CD8-positive, alpha-beta memory T cell (primary cell): ENCODE measurements around the gene SPAG7. TPM values are rescaled to one million over a fixed set of nuclear protein-coding genes. Genes with fewer than 3 reads are reported as not detected.
A peak's percentile ranks its signal among the peaks of the same experiment; 100 is the strongest.
"Not testable (repeated sequence)": the region's sequence is repeated elsewhere in the genome, so short reads cannot be mapped to it uniquely, and the experiment has no call there.

Experiments
- CTCF ChIA-PET: fragments of 350-600 bp; sonication (Branson Sonifier 250); formaldehyde crosslinking; loops from one replicate; lab custom pipeline; 2021; ENCODE audit warnings: antibody characterized with exemption; lab: Charles Lee
- POLR2A ChIA-PET: fragments of 350-600 bp; sonication (Branson Sonifier 250); formaldehyde crosslinking; loops from one replicate; lab custom pipeline; 2021; ENCODE audit warnings: antibody characterized with exemption; lab: Charles Lee
- DNase-seq, 5 donors: peaks; one replicate each; pipeline versions ENCODE4 v3.0.0 to v3.0.0-alpha.2; 2020 to 2022; ENCODE audit warnings: mixed read lengths in 1 of 5
- H3K27ac ChIP-seq: one replicate; pipeline ENCODE4 v1.7.0; 2013; ENCODE audit warnings: low read depth, mild to moderate bottlenecking, low read length, moderate library complexity
- H3K27me3 ChIP-seq: 2 replicates; pipeline ENCODE4 v1.7.0; 2013; ENCODE audit warnings: low read length, mild to moderate bottlenecking; ENCODE audit not compliant: insufficient read depth, poor library complexity, severe bottlenecking
- H3K36me3 ChIP-seq: 2 replicates; pipeline ENCODE4 v1.7.0; 2013; ENCODE audit warnings: mild to moderate bottlenecking, low read length, moderate library complexity; ENCODE audit not compliant: insufficient read depth
- H3K4me1 ChIP-seq: 2 replicates; pipeline ENCODE4 v1.7.0; 2013; ENCODE audit warnings: mild to moderate bottlenecking, low read length, moderate library complexity; ENCODE audit not compliant: insufficient read depth
- H3K4me3 ChIP-seq: 2 replicates; pipeline ENCODE4 v1.7.0; 2013; ENCODE audit warnings: mild to moderate bottlenecking, low read length
- H3K9me3 ChIP-seq: 2 replicates; pipeline ENCODE4 v1.7.0; 2013; ENCODE audit warnings: mild to moderate bottlenecking, low read length
- H3K27ac Mint-ChIP-seq, 8 donors: one replicate each; pipeline ENCODE4 v1.8.0; 2020 to 2021; ENCODE audit warnings: mixed read lengths in 8 of 8, mild to moderate bottlenecking in 6 of 8, inconsistent platforms in 3 of 8, moderate library complexity in 3 of 8
- H3K27me3 Mint-ChIP-seq, 2 donors: one replicate each; pipeline ENCODE4 v1.8.0; 2020 to 2021; ENCODE audit warnings: mixed read lengths in 2 of 2, mild to moderate bottlenecking in 1 of 2, moderate library complexity in 1 of 2
- H3K36me3 Mint-ChIP-seq, 3 donors: one replicate each; pipeline ENCODE4 v1.8.0; 2020 to 2021; ENCODE audit warnings: mixed read lengths in 3 of 3, inconsistent platforms in 1 of 3, mild to moderate bottlenecking in 1 of 3
- H3K4me1 Mint-ChIP-seq, 3 donors: one replicate each; pipeline ENCODE4 v1.8.0; 2020 to 2021; ENCODE audit warnings: mixed read lengths in 3 of 3, inconsistent platforms in 1 of 3, mild to moderate bottlenecking in 1 of 3
- H3K4me3 Mint-ChIP-seq, 7 donors: one replicate each; pipeline ENCODE4 v1.8.0; 2020 to 2021; ENCODE audit warnings: mixed read lengths in 7 of 7, mild to moderate bottlenecking in 6 of 7, moderate library complexity in 4 of 7, inconsistent platforms in 2 of 7
- H3K9me3 Mint-ChIP-seq, 5 donors: one replicate each; pipeline ENCODE4 v1.8.0; 2020 to 2022; ENCODE audit warnings: mixed read lengths in 5 of 5, mild to moderate bottlenecking in 3 of 5, moderate library complexity in 2 of 5, inconsistent platforms in 1 of 5
- polyA plus RNA-seq: library from polyadenylated mRNA; unstranded; fragments of 300-500 nt; fragmentation: Illumina TruSeq; gene quantifications from one replicate; pipeline ENCODE4 v1.2.3, GENCODE V29; 2021
- total RNA-seq, 2 experiments: library from RNA; stranded (reverse); gene quantifications; one replicate each; pipeline ENCODE4 v1.2.3, GENCODE V29; 2021

SPAG7 gene
- total and polyA plus RNA-seq, 3 experiments from 2014 or later, result 63.4 to 112 (median 64.2) TPM

DNA sequence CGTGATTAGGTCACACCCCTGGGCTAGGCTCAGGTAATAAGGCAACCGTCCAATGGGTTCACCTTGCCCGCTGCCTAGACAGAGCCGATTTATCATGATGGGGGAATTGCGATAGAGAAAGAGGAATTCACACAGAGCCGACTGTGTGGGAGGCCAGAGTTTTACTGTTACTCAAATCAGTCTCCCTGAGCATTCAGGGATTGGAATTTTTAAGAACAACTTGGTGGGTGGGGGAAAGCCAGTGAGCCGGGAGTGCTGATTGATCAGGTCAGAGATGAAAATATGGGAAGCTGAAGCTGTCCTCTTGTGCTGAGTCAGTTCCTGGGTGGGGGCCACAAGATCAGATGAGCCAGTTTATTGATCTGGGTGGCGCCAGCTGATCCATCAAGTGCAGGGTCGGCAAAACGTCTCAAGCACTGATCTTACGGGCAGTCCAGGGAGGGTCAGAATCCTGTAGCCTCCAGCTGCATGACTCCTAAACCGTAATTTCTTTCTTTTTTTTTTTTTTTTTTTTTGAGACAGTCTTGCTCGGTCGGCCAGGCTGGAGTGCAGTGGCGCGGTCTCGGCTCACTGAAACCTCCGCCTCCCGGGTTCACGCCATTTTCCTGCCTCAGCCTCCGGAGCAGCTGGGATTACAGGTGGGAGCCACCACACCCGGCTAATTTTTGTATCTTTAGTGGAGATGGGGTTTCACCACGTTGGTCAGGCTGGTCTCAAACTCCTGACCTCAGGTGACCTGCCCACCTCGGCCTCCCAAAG lies 40.9 kb downstream of the SPAG7 start:
- H3K36me3 ChIP-seq, H3K27me3 ChIP-seq, H3K4me3 ChIP-seq, H3K27me3 Mint-ChIP-seq, DNase-seq, H3K4me1 Mint-ChIP-seq, H3K4me3 Mint-ChIP-seq, H3K27ac ChIP-seq, POLR2A ChIA-PET, H3K9me3 ChIP-seq, H3K4me1 ChIP-seq, H3K9me3 Mint-ChIP-seq: not testable (repeated sequence)
- CTCF ChIA-PET, result interaction anchor here (1.0 kb wide), 1 partner anchor 18 kb away, joined by 4 read pairs; no protein-coding TSS in a partner anchor
- Mint-ChIP-seq H3K27ac (peak overlapping the region in 2 of 8 donors; percentile 21 to 72), H3K36me3 (peaks cover 0 to 16% (median 0%) of the 10 kb centered on the region in 3 donors)

DNA sequence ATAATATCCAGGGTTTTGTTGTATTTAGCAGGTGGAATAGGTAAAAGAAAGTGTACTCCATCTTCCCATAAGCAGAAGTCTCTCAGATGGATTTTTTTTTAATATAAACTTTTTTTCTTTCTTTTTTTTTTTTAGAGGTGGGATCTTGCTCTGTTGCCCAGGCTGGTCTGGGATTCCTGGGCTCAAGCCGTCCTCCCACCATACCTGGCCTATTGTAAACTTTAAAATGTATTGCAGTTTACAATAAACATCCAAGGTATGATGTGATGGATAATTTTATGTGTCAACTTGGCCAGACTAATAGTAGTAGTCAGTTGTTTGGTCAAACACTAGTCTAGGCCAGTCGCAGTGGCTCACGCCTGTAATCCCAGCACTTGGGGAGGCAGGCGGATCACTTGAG lies 46.3 kb downstream of the SPAG7 start:
- Histone ChIP-seq H3K4me1 (no peaks in the 10 kb centered on the region), H3K36me3 (no peaks in the 10 kb centered on the region), H3K9me3 (no peaks in the 10 kb centered on the region), H3K27ac (no peak overlapping the region), H3K4me3 (no peak overlapping the region), H3K27me3 (no peaks in the 10 kb centered on the region)
- no peak overlapping the region for H3K27ac Mint-ChIP-seq
- peaks cover 0 to 1% (median 0%) of the 10 kb centered on the region in 3 donors for H3K4me1 Mint-ChIP-seq
- H3K36me3 Mint-ChIP-seq, result no peaks in the 10 kb centered on the region
- POLR2A ChIA-PET, result no interaction called here
- no peaks in the 10 kb centered on the region for H3K27me3 Mint-ChIP-seq
- DNase-seq, result no peak
- no peak overlapping the region for H3K4me3 Mint-ChIP-seq
- CTCF ChIA-PET, result interaction anchor here (1.0 kb wide), 1 partner anchor 12 kb away, joined by 3 read pairs; no protein-coding TSS in a partner anchor
- H3K9me3 Mint-ChIP-seq, result no peaks in the 10 kb centered on the region

DNA sequence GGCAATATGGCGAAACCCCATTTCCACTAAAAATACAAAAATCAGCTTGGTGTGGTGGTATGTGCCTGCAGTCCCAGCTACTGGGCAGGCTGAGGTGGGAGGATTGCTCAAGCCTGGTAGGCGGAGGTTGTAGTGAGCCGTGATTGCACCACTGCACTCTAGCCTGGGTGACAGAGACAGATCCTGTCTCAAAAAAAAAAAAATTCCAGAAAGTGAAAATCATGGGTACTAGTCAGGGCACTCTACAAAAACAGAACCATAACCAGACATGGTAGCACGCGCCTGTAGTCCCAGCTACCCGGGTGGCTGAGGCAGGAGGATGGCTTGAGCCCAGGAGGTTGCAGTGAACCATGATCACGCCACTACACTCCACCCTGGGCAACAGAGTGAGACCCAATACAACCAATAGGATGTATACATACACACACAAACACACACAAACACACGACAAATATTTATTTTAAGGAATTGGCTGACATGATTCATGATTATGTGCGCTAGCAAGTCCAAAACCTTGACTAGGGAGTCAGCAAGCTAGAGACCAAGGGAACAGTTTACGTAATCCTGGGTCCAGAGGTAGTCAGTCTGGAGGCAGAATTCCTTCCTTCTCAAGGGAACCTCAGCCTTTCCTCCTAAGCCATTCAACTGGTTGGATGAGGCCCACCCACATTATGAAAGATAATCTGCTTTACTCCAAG lies 47.1 kb downstream of the SPAG7 start:
- CTCF ChIA-PET, result interaction anchor here (1.0 to 2.3 kb wide), 2 partner anchors 11 kb away, joined by 3 to 7 read pairs; no protein-coding TSS in a partner anchor
- Histone ChIP-seq H3K36me3 (no peaks in the 10 kb centered on the region), H3K27me3 (no peaks in the 10 kb centered on the region), H3K9me3 (no peaks in the 10 kb centered on the region), H3K27ac (no peak overlapping the region), H3K4me1 (no peaks in the 10 kb centered on the region), H3K4me3 (no peak overlapping the region)
- POLR2A ChIA-PET, result no interaction called here
- Mint-ChIP-seq H3K27me3 (no peaks in the 10 kb centered on the region), H3K27ac (no peak overlapping the region), H3K36me3 (no peaks in the 10 kb centered on the region), H3K4me3 (no peak overlapping the region), H3K4me1 (peaks cover 0 to 1% (median 0%) of the 10 kb centered on the region in 3 donors), H3K9me3 (no peaks in the 10 kb centered on the region)
- DNase-seq, result no peak

DNA sequence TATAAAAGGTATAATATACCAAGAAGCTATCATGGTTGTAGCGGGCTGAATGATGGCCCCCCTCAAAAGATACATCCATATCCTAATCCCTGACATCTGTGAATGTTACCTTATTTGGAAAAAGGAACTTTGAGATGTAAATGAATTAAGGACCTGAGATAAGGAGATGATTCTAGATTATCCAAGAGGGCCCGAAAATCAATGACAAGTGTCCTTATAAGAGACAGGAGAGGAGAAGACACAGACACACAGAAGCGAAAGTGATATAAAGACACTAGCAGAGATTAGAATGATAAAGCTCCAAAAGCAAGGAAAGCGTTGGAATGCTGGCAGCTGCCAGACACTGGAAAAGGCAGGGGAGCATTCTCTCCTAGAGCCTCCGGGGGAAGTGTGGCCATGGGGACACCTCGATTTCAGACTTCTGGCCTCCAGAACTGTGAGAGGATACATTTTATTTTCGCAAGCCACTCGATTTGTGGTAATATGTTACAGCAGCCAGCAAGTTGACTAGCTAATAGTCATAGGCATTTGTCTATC lies 48.0 kb downstream of the SPAG7 start:
- POLR2A ChIA-PET, result no interaction called here
- no peaks in the 10 kb centered on the region for H3K27me3 ChIP-seq
- Mint-ChIP-seq H3K27me3 (no peaks in the 10 kb centered on the region), H3K27ac (no peak overlapping the region), H3K4me1 (peaks cover 0 to 1% (median 0%) of the 10 kb centered on the region in 3 donors), H3K36me3 (no peaks in the 10 kb centered on the region), H3K9me3 (no peaks in the 10 kb centered on the region), H3K4me3 (no peak overlapping the region)
- no peak overlapping the region for H3K27ac ChIP-seq
- no peaks in the 10 kb centered on the region for H3K4me1 ChIP-seq
- no peak overlapping the region for H3K4me3 ChIP-seq
- CTCF ChIA-PET, result interaction anchor here (2.3 kb wide), 1 partner anchor 10 kb away, joined by 7 read pairs; no protein-coding TSS in a partner anchor
- no peaks in the 10 kb centered on the region for H3K9me3 ChIP-seq
- no peak for DNase-seq
- H3K36me3 ChIP-seq, result no peaks in the 10 kb centered on the region

DNA sequence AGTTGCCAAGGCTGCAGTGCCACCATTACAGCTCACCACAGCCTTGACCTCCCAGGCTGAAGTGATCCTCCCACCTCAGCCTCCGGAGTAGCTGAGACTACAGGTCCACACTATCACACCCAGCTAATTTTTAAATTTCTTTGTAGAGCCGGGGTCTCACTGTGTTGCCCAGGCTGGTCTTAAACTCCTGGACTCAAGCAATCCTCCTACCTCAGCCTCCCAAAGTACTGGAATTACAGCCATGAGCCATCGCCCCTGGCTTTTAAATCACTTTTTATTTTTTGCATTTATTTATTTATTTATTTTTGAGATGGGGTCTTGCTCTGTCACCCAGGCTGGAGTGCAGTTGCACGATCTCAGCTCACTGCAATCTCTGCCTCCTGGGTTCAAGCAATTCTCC lies 53.1 kb downstream of the SPAG7 start:
- H3K9me3 ChIP-seq, H3K36me3 ChIP-seq, H3K4me3 Mint-ChIP-seq, H3K27ac Mint-ChIP-seq, H3K27me3 Mint-ChIP-seq, H3K4me1 ChIP-seq, H3K4me1 Mint-ChIP-seq, DNase-seq, H3K4me3 ChIP-seq, H3K36me3 Mint-ChIP-seq, H3K27me3 ChIP-seq, POLR2A ChIA-PET, H3K9me3 Mint-ChIP-seq, H3K27ac ChIP-seq: not testable (repeated sequence)
- CTCF ChIA-PET, result interaction anchor here (1.4 to 1.9 kb wide), 3 partner anchors 9 to 53 kb away, joined by 5 to 7 read pairs (median 5); partner anchors contain the start of genes SLC25A11 and SPAG7

DNA sequence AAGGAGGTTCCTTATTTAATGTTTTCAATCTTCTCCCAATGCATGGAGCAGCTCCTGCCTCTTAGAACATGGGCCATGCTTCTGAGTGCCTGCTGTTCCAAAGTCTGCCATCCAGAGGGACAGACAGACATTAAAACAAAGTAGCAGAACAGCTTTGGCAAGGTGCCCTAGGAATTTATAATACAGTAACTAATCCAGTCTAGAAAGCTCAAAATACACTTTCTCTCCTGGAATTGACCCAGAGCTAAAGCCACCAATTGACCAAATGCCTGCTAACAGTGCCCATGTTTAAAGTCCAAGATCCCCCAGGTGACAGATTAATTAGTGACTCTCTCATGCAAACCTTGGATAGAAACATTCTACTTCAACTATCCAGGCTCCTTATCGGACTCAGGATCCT lies 53.6 kb downstream of the SPAG7 start:
- H3K9me3 Mint-ChIP-seq, result no peaks in the 10 kb centered on the region
- no peaks in the 10 kb centered on the region for H3K36me3 ChIP-seq
- peak overlapping the region in 1 of 8 donors; percentile 87 for H3K27ac Mint-ChIP-seq
- H3K36me3 Mint-ChIP-seq, result no peaks in the 10 kb centered on the region
- H3K4me3 Mint-ChIP-seq, result no peak overlapping the region
- no peak overlapping the region for H3K27ac ChIP-seq
- peaks cover 9% of the 10 kb centered on the region for H3K4me1 ChIP-seq
- H3K4me1 Mint-ChIP-seq, result no peaks in the 10 kb centered on the region
- ChIA-PET POLR2A (no interaction called here), CTCF (interaction anchor here (1.4 to 1.9 kb wide), 3 partner anchors 10 to 53 kb away, joined by 5 to 7 read pairs (median 5); partner anchors contain the start of genes SLC25A11 and SPAG7)
- no peak overlapping the region for H3K4me3 ChIP-seq
- no peaks in the 10 kb centered on the region for H3K9me3 ChIP-seq
- no peak for DNase-seq
- H3K27me3 Mint-ChIP-seq, result no peaks in the 10 kb centered on the region
- H3K27me3 ChIP-seq, result no peaks in the 10 kb centered on the region
